ENCODE data around the gene HOXD11.

- TF ChIP-seq CTCF (IDR thresholded peaks at IDR 0.05), result no peak
- no peak for TF ChIP-seq EP300 (IDR thresholded peaks at IDR 0.05)
Observed at GRCh38 chr2:176088937-176089842, 17.9 kb upstream of the HOXD11 start.
